Measurements from ENCODE around the gene SLC26A8.

DNA sequence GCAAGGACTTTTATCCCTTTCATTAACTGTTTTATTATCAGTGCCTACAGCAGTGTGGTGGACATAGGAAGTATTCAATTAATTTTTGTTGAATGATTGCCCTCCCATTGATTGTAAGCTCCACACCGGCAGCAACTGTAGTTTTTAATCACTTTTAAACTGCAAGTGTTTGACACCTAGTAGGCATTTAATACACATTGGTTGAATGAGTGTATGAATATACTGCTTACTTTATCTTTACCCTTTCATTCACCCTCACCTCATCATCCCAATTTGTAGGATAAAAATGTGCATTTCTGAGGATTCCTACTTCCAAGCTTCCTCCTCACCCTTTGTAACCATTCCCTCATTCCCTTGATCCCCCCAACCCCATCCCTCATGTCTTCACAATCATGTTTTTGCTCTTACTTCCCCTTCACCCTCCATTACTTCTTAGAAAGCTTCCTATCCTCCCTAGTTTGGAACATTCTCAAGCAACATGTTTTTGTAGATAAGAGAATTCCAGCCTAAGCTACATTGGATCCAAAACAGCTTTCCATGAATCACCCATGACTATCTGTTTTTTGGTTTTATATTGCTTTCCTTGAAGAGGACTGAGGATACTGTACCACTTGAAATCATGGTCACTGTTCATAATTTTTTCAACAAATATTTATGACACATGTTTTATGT is 955 bp upstream of the SLC26A8 start:
- TF ChIP-seq CTCF (IDR thresholded peaks at IDR 0.05; ENCODE audit: insufficient read depth, low read length, poor library complexity, severe bottlenecking) (no peak), EZH2phosphoT487 (conservative IDR thresholded peaks at IDR 0.05; ENCODE audit: low read length) (no peak)
